ENCODE measurements around the gene EXD3.
"Not testable (repeated sequence)": the region's sequence is repeated elsewhere in the genome, so short reads cannot be mapped to it uniquely, and the experiment has no call there.

EXD3 gene

DNA sequence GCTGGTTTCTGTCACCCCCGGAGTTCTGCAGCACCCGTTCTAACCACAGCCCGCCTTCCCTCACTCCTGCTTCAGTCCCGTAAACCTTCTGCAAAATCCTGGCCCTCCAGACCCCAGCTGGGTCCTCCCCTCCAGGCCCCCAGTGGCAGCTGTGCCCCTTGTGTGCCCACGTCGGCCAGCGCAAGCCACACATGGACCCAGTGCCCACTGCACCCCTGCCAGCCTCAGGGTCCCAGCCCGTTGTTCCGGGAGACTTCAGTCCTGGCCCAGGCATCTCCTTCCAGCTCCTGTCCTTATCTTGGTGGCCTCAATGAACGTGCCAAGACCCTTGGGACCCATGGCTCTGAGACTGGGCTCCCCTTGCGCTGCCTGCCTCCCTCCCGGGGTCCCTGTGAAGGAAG is 43.2 kb downstream of the EXD3 start:
- no peak for DNase-seq (ENCODE audit: low read depth in 2 of 2)

- not testable (repeated sequence) for DNase-seq (ENCODE audit: low read depth in 2 of 2)
Observed at GRCh38 chr9:137378688-137379410, 44.1 kb downstream of the EXD3 start.

DNA sequence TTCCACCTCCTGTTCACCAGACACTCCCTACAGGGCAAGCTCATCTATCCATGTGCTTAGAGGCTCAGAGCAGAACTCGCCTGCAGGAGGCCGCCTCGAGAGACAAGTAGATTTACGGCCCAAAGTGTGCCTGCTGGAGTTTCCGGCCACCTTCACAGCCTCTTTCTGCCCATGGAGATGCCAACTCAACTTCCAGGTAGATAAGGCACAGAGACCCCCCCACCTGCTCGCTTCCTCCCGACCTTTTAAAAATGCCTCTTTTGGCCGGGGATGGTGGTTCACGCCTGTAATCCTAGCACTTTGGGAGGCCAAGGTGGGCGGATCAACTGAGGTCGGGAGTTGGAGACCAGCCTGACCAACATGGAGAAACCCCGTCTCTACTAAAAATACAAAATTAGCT is 46.6 kb downstream of the EXD3 start:
- DNase-seq (ENCODE audit: low read depth in 2 of 2): no peak

DNA sequence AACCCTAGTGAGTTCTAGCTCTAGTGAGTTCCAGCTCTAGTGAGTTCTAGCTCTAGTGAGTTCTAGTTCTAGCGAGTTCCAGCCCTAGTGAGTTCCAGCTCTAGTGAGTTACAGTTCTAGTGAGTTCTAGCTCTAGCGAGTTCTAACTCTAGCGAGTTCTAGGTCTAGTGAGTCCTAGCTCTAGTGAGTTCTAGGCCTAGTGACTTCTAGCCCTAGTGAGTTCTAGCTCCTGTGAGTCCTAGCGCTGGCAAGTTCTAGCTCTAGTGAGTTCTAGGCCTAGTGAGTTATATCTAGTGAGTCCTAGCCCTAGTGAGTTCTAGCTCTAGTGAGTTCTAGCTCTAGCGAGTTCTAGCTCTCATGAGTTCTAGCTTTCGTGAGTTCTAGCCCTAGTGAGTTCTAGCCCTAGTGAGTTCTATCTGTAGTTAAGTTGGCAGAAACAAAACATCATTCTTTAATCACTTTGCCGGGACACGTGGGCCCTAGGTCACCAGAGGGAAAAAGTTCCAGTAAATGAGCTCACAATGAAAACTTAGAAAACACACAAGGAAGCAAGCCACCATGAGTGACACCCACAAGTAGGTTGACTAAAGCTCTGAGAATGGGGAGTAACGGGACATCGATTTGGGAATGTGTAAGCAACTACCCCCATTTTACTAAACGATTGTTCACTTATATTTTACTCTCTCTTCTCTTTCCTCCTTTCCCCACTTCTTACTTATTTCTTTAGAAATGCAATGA is 47.5 kb downstream of the EXD3 start:
- DNase-seq (ENCODE audit: low read depth in 2 of 2): no peak

GRCh38 chr9:137374131-137374845 is 48.7 kb downstream of the EXD3 start:
- DNase-seq (ENCODE audit: low read depth in 2 of 2): no peak

- DNase-seq (ENCODE audit: low read depth in 2 of 2): no peak
Observed at GRCh38 chr9:137373611-137373980, 49.4 kb downstream of the EXD3 start.

- DNase-seq (ENCODE audit: low read depth in 2 of 2): no peak
Observed at GRCh38 chr9:137372693-137373610, 50.0 kb downstream of the EXD3 start.

GRCh38 chr9:137371946-137372651 is 50.9 kb downstream of the EXD3 start:
- no peak for DNase-seq (ENCODE audit: low read depth in 2 of 2)

DNA sequence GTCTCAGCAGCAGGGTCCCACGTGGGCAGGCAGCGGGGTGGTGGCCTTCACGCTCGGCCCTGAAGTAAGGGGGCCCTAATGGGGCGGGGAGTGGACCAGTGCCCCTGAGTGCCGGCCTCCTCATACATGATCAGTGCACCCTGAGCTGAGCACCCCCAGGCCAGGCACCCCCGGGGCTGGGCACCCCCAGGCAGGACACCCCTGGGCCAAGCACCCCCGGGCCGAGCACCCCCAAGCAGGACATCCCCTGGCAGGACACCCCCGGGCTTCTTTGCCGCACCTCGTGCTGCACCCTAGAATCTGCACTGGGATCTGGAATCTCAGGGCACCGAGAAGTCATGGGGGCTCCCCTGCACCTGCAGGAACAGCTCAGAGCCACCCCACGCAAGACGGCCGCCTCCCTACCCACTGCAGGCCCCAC is 51.4 kb downstream of the EXD3 start:
- DNase-seq (ENCODE audit: low read depth in 2 of 2): no peak

GRCh38 chr9:137370865-137371520 is 52.0 kb downstream of the EXD3 start:
- no peak for DNase-seq (ENCODE audit: low read depth in 2 of 2)

DNA sequence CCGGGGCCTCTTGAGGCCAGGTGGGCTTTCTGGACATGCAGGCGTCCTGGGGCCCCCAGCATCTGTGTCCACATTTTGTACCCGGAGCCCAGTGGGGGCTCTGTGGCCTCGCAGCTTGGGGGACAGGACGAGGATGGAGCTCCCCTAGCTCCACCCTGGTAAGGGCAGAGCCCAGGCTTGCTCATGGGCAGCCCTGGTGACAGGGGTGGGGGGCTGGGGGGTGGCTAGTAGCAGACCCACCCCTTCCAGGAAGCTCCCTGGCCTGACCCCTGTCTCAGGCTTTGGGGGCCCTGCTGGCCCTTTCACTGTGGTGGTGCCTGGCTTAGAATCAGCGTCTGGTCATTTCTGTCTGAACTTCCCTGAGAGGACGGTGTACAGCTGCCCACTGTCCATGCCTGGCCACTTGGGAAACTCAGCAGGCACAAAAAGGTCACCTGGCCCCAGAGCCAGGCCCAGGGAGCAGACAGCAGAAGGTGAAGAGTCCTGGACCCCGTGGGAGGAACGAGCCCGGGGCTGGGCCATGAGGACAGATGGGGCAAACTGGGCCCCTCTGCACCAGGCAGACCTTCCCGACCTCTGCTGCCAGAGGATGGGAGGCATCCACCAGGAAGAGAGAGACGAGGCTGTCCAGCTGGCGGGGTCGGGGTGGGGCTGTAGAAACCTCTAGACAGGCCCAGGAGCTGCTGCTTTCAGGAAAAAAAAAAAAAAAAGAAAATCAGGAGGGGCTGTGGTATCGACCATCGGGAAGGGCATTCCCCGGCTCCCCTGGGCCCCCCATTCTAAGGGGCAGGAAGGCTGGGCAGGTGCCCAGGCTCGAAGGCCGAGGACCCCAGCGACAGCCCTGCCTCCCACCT is 52.8 kb downstream of the EXD3 start:
- DNase-seq (ENCODE audit: low read depth in 2 of 2): no peak

GRCh38 chr9:137369061-137369787 is 53.7 kb downstream of the EXD3 start:
- no peak for DNase-seq (ENCODE audit: low read depth in 2 of 2)

DNA sequence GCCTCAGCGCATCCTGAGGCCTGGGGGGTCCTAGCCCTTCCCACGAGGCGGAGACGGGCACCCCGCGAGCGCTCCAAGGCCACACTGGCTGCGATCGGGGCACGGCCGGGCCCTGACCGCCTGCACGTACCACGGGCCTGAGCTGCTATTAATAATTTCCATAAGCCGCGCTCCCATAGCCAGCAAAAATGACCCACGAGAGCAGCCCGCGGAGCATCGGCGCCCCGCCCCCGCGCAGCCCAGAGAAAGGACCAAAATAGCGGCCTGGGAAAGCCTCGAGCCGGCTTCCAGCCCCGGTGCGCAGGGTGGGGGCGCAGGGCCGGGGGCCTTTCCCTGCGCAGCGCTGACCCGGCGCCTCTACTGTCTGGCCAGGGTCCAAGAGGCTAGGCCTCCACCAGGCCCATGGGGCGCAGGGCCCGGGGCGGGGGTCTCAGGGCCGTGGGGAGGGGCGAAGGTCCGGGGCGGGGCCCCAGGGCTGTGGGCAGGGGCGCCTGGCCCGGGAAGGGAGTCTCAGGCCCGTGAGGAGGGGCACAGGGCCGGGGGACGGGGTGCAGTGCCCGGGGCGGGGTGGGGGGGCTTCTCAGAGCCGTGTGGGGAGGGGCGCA is 54.4 kb downstream of the EXD3 start:
- no peak for DNase-seq (ENCODE audit: low read depth in 2 of 2)

- DNase-seq (ENCODE audit: low read depth in 2 of 2): no peak
Observed at GRCh38 chr9:137367506-137368430, 55.2 kb downstream of the EXD3 start.

- no peak for DNase-seq (ENCODE audit: low read depth in 2 of 2)
Observed at GRCh38 chr9:137366891-137367381, 56.0 kb downstream of the EXD3 start.

DNA sequence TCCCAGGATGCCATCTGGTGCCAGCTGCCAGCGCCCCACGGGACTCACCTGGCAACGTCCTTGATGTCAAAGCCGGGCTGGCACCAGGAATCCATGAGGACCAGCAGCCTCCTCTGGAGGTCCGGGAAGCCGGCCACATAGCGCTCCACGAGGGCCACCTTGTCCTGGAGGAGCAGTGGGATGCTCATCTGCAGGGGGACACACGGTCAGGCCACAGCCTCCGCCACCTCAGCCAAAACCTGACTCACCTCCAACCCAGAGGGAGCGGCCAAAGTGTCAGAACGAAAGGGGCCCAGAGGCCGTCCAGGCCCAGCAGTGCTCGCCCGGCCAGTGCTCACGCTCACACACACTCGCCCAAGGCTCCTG is 56.5 kb downstream of the EXD3 start:
- DNase-seq (ENCODE audit: low read depth in 2 of 2): no peak
